DOHH2 (cell line): ENCODE measurements around the gene ANO10.
"Not testable (repeated sequence)": the region's sequence is repeated elsewhere in the genome, so short reads cannot be mapped to it uniquely, and the experiment has no call there.

Experiments used
- H3F3A ChIP-seq: fragments of 200-600 bp; sonication (generic), shearing (Covaris generic); 2 replicates; pipeline ENCODE4 v1.6.0; 2016; ENCODE audit warnings: antibody characterized with exemption, mild to moderate bottlenecking; ENCODE audit not compliant: control insufficient read depth, insufficient read depth
- H3K27ac ChIP-seq: fragments of 200-600 bp; sonication (generic); 2 replicates; pipeline ENCODE4 v1.5.1; 2014; ENCODE audit warnings: low read depth, mild to moderate bottlenecking, low read length, moderate library complexity
- H3K27me3 ChIP-seq: fragments of 200-600 bp; sonication (generic); 2 replicates; pipeline ENCODE4 v1.6.1; 2014; ENCODE audit warnings: mild to moderate bottlenecking, low read length, mixed read lengths; ENCODE audit not compliant: control insufficient read depth
- H3K36me3 ChIP-seq: fragments of 200-600 bp; sonication (generic); 2 replicates; pipeline ENCODE4 v1.6.1; 2014; ENCODE audit warnings: mild to moderate bottlenecking, low read length, moderate library complexity, mixed read lengths; ENCODE audit not compliant: control insufficient read depth
- H3K4me1 ChIP-seq: fragments of 200-600 bp; sonication (generic); 2 replicates; pipeline ENCODE4 v1.6.1; 2014; ENCODE audit warnings: mild to moderate bottlenecking, low read length, mixed read lengths; ENCODE audit not compliant: control insufficient read depth
- H3K4me2 ChIP-seq: fragments of 200-600 bp; sonication (generic); 2 replicates; pipeline ENCODE4 v1.6.0; 2014; ENCODE audit warnings: mild to moderate bottlenecking, low read length, moderate library complexity
- H3K4me3 ChIP-seq: fragments of 200-600 bp; sonication (generic); 2 replicates; pipeline ENCODE4 v1.5.1; 2014; ENCODE audit warnings: mild to moderate bottlenecking, low read length, mixed read lengths
- H3K79me2 ChIP-seq: fragments of 200-600 bp; sonication (generic); 2 replicates; pipeline ENCODE4 v1.6.1; 2014; ENCODE audit warnings: mild to moderate bottlenecking, low read length, mixed read lengths; ENCODE audit not compliant: control insufficient read depth
- H3K9me2 ChIP-seq: fragments of 200-600 bp; sonication (generic); replicated peaks from 2 replicates; pipeline ENCODE4 v1.6.1; 2014; ENCODE audit warnings: mild to moderate bottlenecking, low read length, mixed read lengths; ENCODE audit not compliant: control insufficient read depth
- H3K9me3 ChIP-seq: fragments of 200-600 bp; sonication (generic); 2 replicates; pipeline ENCODE4 v1.6.1; 2014; ENCODE audit warnings: antibody characterized with exemption, low read length, mixed read lengths; ENCODE audit not compliant: control insufficient read depth, insufficient read depth
- H4K20me1 ChIP-seq: fragments of 200-600 bp; sonication (generic); 2 replicates; pipeline ENCODE4 v1.6.0; 2014; ENCODE audit warnings: low read depth, mild to moderate bottlenecking, antibody characterized with exemption, low read length, moderate library complexity; ENCODE audit not compliant: control insufficient read depth, insufficient read depth
- CTCF ChIP-seq: fragments of 200-600 bp; sonication (generic); IDR thresholded peaks from one replicate; pipeline ENCODE4 v1.5.1; 2014; ENCODE audit warnings: antibody characterized with exemption, mild to moderate bottlenecking, low read depth, low read length; ENCODE audit not compliant: poor library complexity, severe bottlenecking
- EZH2phosphoT487 ChIP-seq: fragments of 200-600 bp; sonication (generic); IDR thresholded peaks from 2 replicates; pipeline ENCODE4 v1.6.1; 2017; ENCODE audit warnings: borderline replicate concordance, mild to moderate bottlenecking, antibody characterized with exemption, low read length, moderate library complexity, mixed read lengths

Gene ANO10

GRCh38 chr3:43362183-43362582 is 259.6 kb downstream of the ANO10 start:
- Histone ChIP-seq H3F3A (no peaks in the 10 kb centered on the region), H3K4me1 (no peaks in the 10 kb centered on the region), H3K4me3 (no peak overlapping the region), H3K4me2 (no peak overlapping the region), H3K9me2 (no peaks in the 10 kb centered on the region), H3K9me3 (no peaks in the 10 kb centered on the region), H3K36me3 (no peaks in the 10 kb centered on the region), H3K79me2 (no peaks in the 10 kb centered on the region), H4K20me1 (no peaks in the 10 kb centered on the region), H3K27ac (no peak overlapping the region), H3K27me3 (no peaks in the 10 kb centered on the region)
- TF ChIP-seq CTCF (no peak), EZH2phosphoT487 (no peak)

- H3F3A ChIP-seq: no peaks in the 10 kb centered on the region
- no peaks in the 10 kb centered on the region for H3K79me2 ChIP-seq
- H3K36me3 ChIP-seq: no peaks in the 10 kb centered on the region
- H3K4me2 ChIP-seq: no peak overlapping the region
- no peak overlapping the region for H3K27ac ChIP-seq
- no peaks in the 10 kb centered on the region for H3K27me3 ChIP-seq
- H3K4me1 ChIP-seq: no peaks in the 10 kb centered on the region
- TF ChIP-seq EZH2phosphoT487 (no peak), CTCF (no peak)
- no peaks in the 10 kb centered on the region for H3K9me2 ChIP-seq
- H4K20me1 ChIP-seq: no peaks in the 10 kb centered on the region
- H3K4me3 ChIP-seq: no peak overlapping the region
- no peaks in the 10 kb centered on the region for H3K9me3 ChIP-seq
These were observed 260.7 kb downstream of the ANO10 start for GRCh38 chr3:43361077-43361476.

GRCh38 chr3:43356033-43356432 is 265.8 kb downstream of the ANO10 start:
- H3K79me2 ChIP-seq, H3K4me2 ChIP-seq, H3K9me2 ChIP-seq, H3K4me3 ChIP-seq, H3K27ac ChIP-seq, H3K36me3 ChIP-seq, H3K9me3 ChIP-seq, H3K4me1 ChIP-seq, H3K27me3 ChIP-seq, H3F3A ChIP-seq, H4K20me1 ChIP-seq: not testable (repeated sequence)

- Histone ChIP-seq H3K4me1 (no peaks in the 10 kb centered on the region), H3K27me3 (no peaks in the 10 kb centered on the region), H3K4me3 (no peak overlapping the region), H3K9me3 (peaks cover 7% of the 10 kb centered on the region; the same call in 1 of the 2 replicates), H3K9me2 (no peaks in the 10 kb centered on the region), H3F3A (no peaks in the 10 kb centered on the region), H3K79me2 (no peaks in the 10 kb centered on the region), H4K20me1 (no peaks in the 10 kb centered on the region), H3K27ac (no peak overlapping the region), H3K4me2 (no peak overlapping the region), H3K36me3 (peaks cover 13% of the 10 kb centered on the region)
- TF ChIP-seq CTCF: no peak
- no peak for TF ChIP-seq EZH2phosphoT487
These were observed 267.7 kb downstream of the ANO10 start for GRCh38 chr3:43353923-43354670.
